T-helper 22 cell (primary cell): Measurements from ENCODE around the gene ECEL1.
"Not testable (repeated sequence)": the region's sequence is repeated elsewhere in the genome, so short reads cannot be mapped to it uniquely, and the experiment has no call there.

ENCODE experiments used
- DNase-seq: peaks from one replicate; pipeline ENCODE4 v3.0.0-alpha.2; 2020; ENCODE audit warnings: low read depth

Gene ECEL1

GRCh38 chr2:232441147-232441651 lies 46.4 kb downstream of the ECEL1 start:
- no peak for DNase-seq

- DNase-seq, result peak; percentile 55
Observed at GRCh38 chr2:232440220-232441018, 47.2 kb downstream of the ECEL1 start.

GRCh38 chr2:232439758-232440135 lies 47.9 kb downstream of the ECEL1 start:
- no peak for DNase-seq

- DNase-seq, result no peak
Observed at GRCh38 chr2:232438951-232439757, 48.5 kb downstream of the ECEL1 start.

GRCh38 chr2:232438091-232438490 lies 49.5 kb downstream of the ECEL1 start:
- no peak for DNase-seq

- no peak for DNase-seq
Observed at GRCh38 chr2:232437195-232437571, 50.5 kb downstream of the ECEL1 start.

- no peak for DNase-seq
Observed at GRCh38 chr2:232436381-232437194, 51.0 kb downstream of the ECEL1 start.

- DNase-seq, result no peak
Observed at GRCh38 chr2:232435805-232436204, 51.8 kb downstream of the ECEL1 start.

GRCh38 chr2:232435375-232435648 lies 52.3 kb downstream of the ECEL1 start:
- DNase-seq, result no peak

GRCh38 chr2:232434563-232435374 lies 52.9 kb downstream of the ECEL1 start:
- no peak for DNase-seq

GRCh38 chr2:232434091-232434490 lies 53.5 kb downstream of the ECEL1 start:
- DNase-seq, result no peak

- not testable (repeated sequence) for DNase-seq
Observed at GRCh38 chr2:232433622-232434021, 54.0 kb downstream of the ECEL1 start.

GRCh38 chr2:232432598-232433184 lies 54.9 kb downstream of the ECEL1 start:
- DNase-seq, result no peak

GRCh38 chr2:232431705-232432590 lies 55.7 kb downstream of the ECEL1 start:
- no peak for DNase-seq
